Endothelial cell of umbilical vein (primary cell): ENCODE measurements around the gene NEDD4L. TPM values are rescaled to one million over a fixed set of nuclear protein-coding genes. Genes with fewer than 3 reads are reported as not detected.

ENCODE experiments used
- BruUV-seq: library from RNA; stranded (reverse); fragments of 400-500 nt; replicated peaks from 2 replicates; lab custom pipeline; 2021; lab: Mats Ljungman, UMichigan
- CTCF ChIA-PET: fragments of 300-600, 350-600 bp; sonication (Branson Sonifier 250); formaldehyde crosslinking; loops from one replicate; lab custom pipeline; 2021; ENCODE audit warnings: antibody characterized with exemption, inconsistent platforms; lab: Charles Lee
- POLR2A ChIA-PET: fragments of 300-600, 350-600 bp; sonication (Branson Sonifier 250); formaldehyde crosslinking; loops from one replicate; lab custom pipeline; 2021; ENCODE audit warnings: antibody characterized with exemption, inconsistent platforms; lab: Charles Lee
- DNase-seq: peaks from one replicate; pipeline ENCODE4 v3.0.0-alpha.2; 2011; ENCODE audit warnings: low read depth, low spot score
- FAIRE-seq: peaks from 2 replicates; lab custom pipeline; 2011; peaks lifted over from hg19 to GRCh38; lab: Jason Lieb, UNC
- H2AFZ ChIP-seq: 2 replicates; pipeline ENCODE4 v1.6.0; 2012; ENCODE audit warnings: low read depth, low read length, control low read depth, inconsistent platforms
- H3K27ac ChIP-seq: 2 replicates; pipeline ENCODE4 v1.5.1; 2011; ENCODE audit warnings: low read depth, mild to moderate bottlenecking, control low read depth, low read length, moderate library complexity; ENCODE audit not compliant: insufficient read depth
- H3K27me3 ChIP-seq, 2 experiments: 2 replicates each; pipeline versions ENCODE4 v1.6.0 to v1.6.1; 2011; ENCODE audit warnings: low read length in 2 of 2, mixed read lengths in 1 of 2; ENCODE audit not compliant: control insufficient read depth in 2 of 2, insufficient read depth in 2 of 2
- H3K36me3 ChIP-seq, 2 experiments: 2 replicates in 1 of 2; 3 replicates in 1 of 2; pipeline ENCODE4 v1.5.1; 2011; ENCODE audit warnings: low read length in 2 of 2, mild to moderate bottlenecking in 1 of 2, moderate library complexity in 1 of 2; ENCODE audit not compliant: control insufficient read depth in 2 of 2, insufficient read depth in 2 of 2; ENCODE audit errors: extremely low read depth in 1 of 2
- H3K4me1 ChIP-seq: 3 replicates; pipeline ENCODE4 v1.5.1; 2011; ENCODE audit warnings: mild to moderate bottlenecking, low read length; ENCODE audit not compliant: control insufficient read depth, insufficient read depth; ENCODE audit errors: extremely low read depth
- H3K4me2 ChIP-seq: 2 replicates; pipeline ENCODE4 v1.6.1; 2011; ENCODE audit warnings: low read length, control low read depth, mixed read lengths; ENCODE audit not compliant: insufficient read depth
- H3K4me3 ChIP-seq, 3 experiments: fragments of 200-600 bp in 1 of 3; sonication (generic), shearing (Covaris generic) in 1 of 3; replicated peaks in 1 of 3; 2 replicates each; pipeline ENCODE4 v1.5.1; 2011 to 2016; ENCODE audit warnings: control low read depth in 3 of 3, low read length in 3 of 3, mild to moderate bottlenecking in 2 of 3, inconsistent platforms in 1 of 3, low read depth in 1 of 3, moderate library complexity in 1 of 3; ENCODE audit not compliant: insufficient read depth in 1 of 3
- H3K79me2 ChIP-seq: 2 replicates; pipeline ENCODE4 v1.6.0; 2012; ENCODE audit warnings: low read length, inconsistent platforms; ENCODE audit not compliant: control insufficient read depth, insufficient read depth
- H3K9ac ChIP-seq: replicated peaks from 2 replicates; pipeline ENCODE3; 2011; ENCODE audit warnings: low read length, control low read depth; ENCODE audit not compliant: insufficient read depth; ENCODE audit errors: extremely low read depth
- H3K9me1 ChIP-seq: replicated peaks from 3 replicates; pipeline ENCODE4 v1.6.0; 2011; ENCODE audit warnings: mild to moderate bottlenecking, low read length; ENCODE audit not compliant: control insufficient read depth, insufficient read depth; ENCODE audit errors: extremely low read depth
- H3K9me3 ChIP-seq: replicated peaks from 2 replicates; pipeline ENCODE4 v1.5.1; 2012; ENCODE audit warnings: low read length, inconsistent platforms; ENCODE audit not compliant: control insufficient read depth, insufficient read depth
- H4K20me1 ChIP-seq: replicated peaks from 2 replicates; pipeline ENCODE3; 2011; ENCODE audit warnings: mild to moderate bottlenecking, low read length; ENCODE audit not compliant: control insufficient read depth, insufficient read depth; ENCODE audit errors: extremely low read depth
- CTCF ChIP-seq, 2 donors: IDR thresholded peaks; 1 replicate in 1 of 2; 2 replicates in 1 of 2; pipeline ENCODE4 v1.5.1; 2011; ENCODE audit warnings: low read length in 2 of 2, mild to moderate bottlenecking in 2 of 2, moderate library complexity in 2 of 2, control low read depth in 1 of 2, inconsistent platforms in 1 of 2, low read depth in 1 of 2; ENCODE audit not compliant: insufficient read depth in 1 of 2; ENCODE audit errors: extremely low read depth in 1 of 2
- EZH2 ChIP-seq: IDR thresholded peaks from 2 replicates; pipeline ENCODE4 v1.6.1; 2012; ENCODE audit warnings: borderline replicate concordance, low read depth, mild to moderate bottlenecking, moderate library complexity, low read length, inconsistent platforms; ENCODE audit not compliant: severe bottlenecking
- GATA2 ChIP-seq: IDR thresholded peaks from 2 replicates; pipeline ENCODE4 v1.7.0; 2011; ENCODE audit warnings: low read depth, mild to moderate bottlenecking, moderate library complexity, mixed read lengths, low read length; ENCODE audit not compliant: insufficient read length, insufficient read depth
- JUN ChIP-seq: IDR thresholded peaks from 2 replicates; pipeline ENCODE4 v1.6.1; 2011; ENCODE audit warnings: borderline replicate concordance, low read depth; ENCODE audit not compliant: insufficient read length, insufficient read depth
- MYC ChIP-seq: IDR thresholded peaks from one replicate; pipeline ENCODE4 v1.6.1; 2011; ENCODE audit warnings: mild to moderate bottlenecking, low read depth, low read length
- POLR2A ChIP-seq: IDR thresholded peaks from 2 replicates; pipeline ENCODE4 v1.6.1; 2012; ENCODE audit warnings: low read depth, mild to moderate bottlenecking, control low read depth, low read length
- POLR2AphosphoS5 ChIP-seq: IDR thresholded peaks from 2 replicates; pipeline ENCODE4 v1.6.1; 2012; ENCODE audit warnings: low read depth, mild to moderate bottlenecking, control low read depth, low read length, moderate library complexity; ENCODE audit not compliant: insufficient read depth
- dilution Hi-C: fragments of 300-500 bp; cut with MboI; formaldehyde crosslinking; loops from one replicate; pipeline ENCODE4 v1.15.0; 2019; ENCODE audit warnings: low sequenced_read_pairs; ENCODE audit not compliant: extremely low pct_ligation_motif_present
- intact Hi-C: fragments of 100-400 bp; cut with micrococcal nuclease; formaldehyde crosslinking; loops from one replicate; pipeline ENCODE4 v1.10.0; 2022
- polyA plus RNA-seq, 4 experiments: library from polyadenylated mRNA; depleted of rRNA in 3 of 4; stranded (reverse) in 3 of 4; unstranded in 1 of 4; fragments of >200 nt; gene quantifications; 2 replicates each; pipeline versions ENCODE4 v1.2.1 to v1.2.3, GENCODE V29; 2011 to 2012; ENCODE audit warnings: missing spikeins in 1 of 4
- total RNA-seq: library from RNA; stranded (reverse); gene quantifications from 2 replicates; pipeline ENCODE4 v1.2.3, GENCODE V29; 2021

NEDD4L gene
- total and polyA plus RNA-seq, 2 donors (not counting 3 experiments of a cell fraction or from before 2014, with no cell fraction given), result 20.5 to 78.9 TPM

GRCh38 chr18:58045242-58046092 is 1.4 kb downstream of the NEDD4L start:
- BruUV-seq, result no TSS peak
- CTCF ChIA-PET, result interaction anchor here (0.7 to 9.8 kb wide), 10 partner anchors 10 to 449 kb away, joined by 3 to 144 read pairs (median 4); partner anchors contain the start of gene NARS1
- Histone ChIP-seq H2AFZ (peak overlapping the region; percentile 99), H3K4me2 (peak overlapping the region; percentile 85), H3K4me1 (peaks cover 16% of the 10 kb centered on the region), H3K9ac (peak overlapping the region; percentile 55), H4K20me1 (no peaks in the 10 kb centered on the region), H3K4me3 (peak overlapping the region; percentile 75 to 93 (median 77)), H3K27ac (no peak overlapping the region), H3K36me3 (no peaks in the 10 kb centered on the region), H3K27me3 (no peaks in the 10 kb centered on the region), H3K9me1 (no peaks in the 10 kb centered on the region), H3K79me2 (no peaks in the 10 kb centered on the region), H3K9me3 (no peaks in the 10 kb centered on the region)
- TF ChIP-seq MYC (no peak), CTCF (IDR thresholded peaks at IDR 0.05; ENCODE audit: extremely low read depth in 1 of 2, insufficient read depth in 1 of 2, low read depth in 1 of 2, low read length in 2 of 2) (no peak), JUN (no peak), GATA2 (no peak), EZH2 (no peak), POLR2A (no peak), POLR2AphosphoS5 (no peak)
- FAIRE-seq (no peak), DNase-seq (peak; percentile 42)
- POLR2A ChIA-PET, result no interaction called here
- dilution Hi-C loops (no loop called here), intact Hi-C loops (loop anchor here (10.0 kb wide), 1 partner anchor 261 kb away; no protein-coding TSS in a partner anchor)
